GM23338 (cell line): ENCODE results near the gene RAB36.

Source experiments
- JUNB ChIP-seq: IDR thresholded peaks from one replicate; pipeline ENCODE4 v1.6.1; 2016; ENCODE audit warnings: antibody characterized with exemption; ENCODE audit not compliant: unreplicated experiment
- TF ChIP-seq, protein P1 (sequence below), 2 experiments: fragments of 200-600 bp in 1 of 2; sonication (generic) in 1 of 2; conservative IDR thresholded peaks; 2 replicates each; pipeline versions ENCODE4 v1.5.1 to v1.6.1; 2016 to 2017; ENCODE audit warnings: antibody characterized with exemption in 2 of 2, low read depth in 2 of 2, mild to moderate bottlenecking in 2 of 2, moderate library complexity in 1 of 2

DNA sequence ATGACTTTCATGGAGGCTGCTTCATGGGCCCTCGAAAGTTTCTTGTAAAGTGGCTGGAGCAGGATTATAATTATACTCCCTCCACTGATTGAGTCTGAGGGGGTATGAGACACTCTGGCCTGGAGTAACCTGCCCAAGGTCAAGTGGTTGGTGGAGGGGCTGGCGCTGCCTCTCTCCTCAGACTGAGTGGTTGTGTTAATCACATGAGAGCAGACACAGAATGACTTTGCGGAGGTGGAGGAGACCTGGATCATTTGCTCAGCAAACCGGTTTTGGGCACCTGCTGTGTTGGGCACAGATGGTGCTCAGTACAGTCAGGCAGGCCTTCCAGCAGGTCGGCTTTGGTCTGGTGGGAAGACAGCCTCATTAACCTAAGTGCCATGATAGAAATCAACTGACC is 46.9 kb downstream of the RAB36 start:
- TF ChIP-seq, protein P1, sequence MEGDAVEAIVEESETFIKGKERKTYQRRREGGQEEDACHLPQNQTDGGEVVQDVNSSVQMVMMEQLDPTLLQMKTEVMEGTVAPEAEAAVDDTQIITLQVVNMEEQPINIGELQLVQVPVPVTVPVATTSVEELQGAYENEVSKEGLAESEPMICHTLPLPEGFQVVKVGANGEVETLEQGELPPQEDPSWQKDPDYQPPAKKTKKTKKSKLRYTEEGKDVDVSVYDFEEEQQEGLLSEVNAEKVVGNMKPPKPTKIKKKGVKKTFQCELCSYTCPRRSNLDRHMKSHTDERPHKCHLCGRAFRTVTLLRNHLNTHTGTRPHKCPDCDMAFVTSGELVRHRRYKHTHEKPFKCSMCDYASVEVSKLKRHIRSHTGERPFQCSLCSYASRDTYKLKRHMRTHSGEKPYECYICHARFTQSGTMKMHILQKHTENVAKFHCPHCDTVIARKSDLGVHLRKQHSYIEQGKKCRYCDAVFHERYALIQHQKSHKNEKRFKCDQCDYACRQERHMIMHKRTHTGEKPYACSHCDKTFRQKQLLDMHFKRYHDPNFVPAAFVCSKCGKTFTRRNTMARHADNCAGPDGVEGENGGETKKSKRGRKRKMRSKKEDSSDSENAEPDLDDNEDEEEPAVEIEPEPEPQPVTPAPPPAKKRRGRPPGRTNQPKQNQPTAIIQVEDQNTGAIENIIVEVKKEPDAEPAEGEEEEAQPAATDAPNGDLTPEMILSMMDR (conservative IDR thresholded peaks at IDR 0.05; ENCODE audit: low read depth in 2 of 2), result no peak
- TF ChIP-seq JUNB, result no peak
